PC-3 (cell line): ENCODE results near the gene ARHGAP6. TPM values are rescaled to one million over a fixed set of nuclear protein-coding genes. Genes with fewer than 3 reads are reported as not detected.
"Not testable (repeated sequence)": the region's sequence is repeated elsewhere in the genome, so short reads cannot be mapped to it uniquely, and the experiment has no call there.

ENCODE experiments used
- ATAC-seq: fragments of 200-7000 bp; cut with Tn5 transposase; 2 replicates; pipeline ENCODE4 v1.9.1; 2020; ENCODE audit warnings: mild to moderate bottlenecking, moderate library complexity
- BruUV-seq: library from RNA; stranded (reverse); fragments of 400-500 nt; replicated peaks from 2 replicates; lab custom pipeline; 2021; lab: Mats Ljungman, UMichigan
- CTCF ChIA-PET: fragments of 300-600 bp; sonication (Branson Sonifier 250); formaldehyde crosslinking; loops from one replicate; lab custom pipeline; 2022; ENCODE audit warnings: antibody characterized with exemption; lab: Charles Lee
- POLR2A ChIA-PET: fragments of 300-600 bp; sonication (Branson Sonifier 250); formaldehyde crosslinking; loops from one replicate; lab custom pipeline; 2022; ENCODE audit warnings: antibody characterized with exemption; ENCODE audit not compliant: unreplicated experiment; lab: Charles Lee
- DNase-seq: peaks from one replicate; pipeline ENCODE4 v3.0.0-alpha.2; 2015
- H2AFZ ChIP-seq: fragments of 300-600 bp; sonication (generic); 2 replicates; pipeline ENCODE4 v1.6.0; 2016; ENCODE audit warnings: antibody characterized with exemption, low read length
- H3F3A ChIP-seq: fragments of 300-600 bp; sonication (generic); one replicate; pipeline ENCODE4 v1.6.0; 2017; ENCODE audit warnings: antibody characterized with exemption, low read length, control low read depth, mild to moderate bottlenecking; ENCODE audit not compliant: unreplicated experiment
- H3K27ac ChIP-seq: fragments of 300-600 bp; sonication (generic); 2 replicates; pipeline ENCODE4 v1.5.1; 2016; ENCODE audit warnings: mild to moderate bottlenecking, low read length
- H3K27me3 ChIP-seq: fragments of 300-600 bp; sonication (generic); 2 replicates; pipeline ENCODE4 v1.6.1; 2016; ENCODE audit warnings: low read length, mixed read lengths
- H3K36me3 ChIP-seq: fragments of 300-600 bp; sonication (generic); 2 replicates; pipeline ENCODE4 v1.6.1; 2016; ENCODE audit warnings: low read depth, mixed run types, low read length, mixed read lengths
- H3K4me1 ChIP-seq: fragments of 300-600 bp; sonication (generic); 2 replicates; pipeline ENCODE4 v1.5.1; 2016; ENCODE audit warnings: low read length; ENCODE audit not compliant: insufficient read depth
- H3K4me2 ChIP-seq: fragments of 300-600 bp; sonication (generic); 2 replicates; pipeline ENCODE4 v1.6.0; 2016; ENCODE audit warnings: low read length
- H3K4me3 ChIP-seq: fragments of 300-600 bp; sonication (generic); 2 replicates; pipeline ENCODE4 v1.5.1; 2016; ENCODE audit warnings: mild to moderate bottlenecking, low read length, mixed read lengths
- H3K79me2 ChIP-seq: fragments of 300-600 bp; sonication (generic); 2 replicates; pipeline ENCODE4 v1.6.1; 2017; ENCODE audit warnings: low read length, mixed read lengths
- H3K9ac ChIP-seq: fragments of 300-600 bp; sonication (generic); 2 replicates; pipeline ENCODE4 v1.6.0; 2016; ENCODE audit warnings: mild to moderate bottlenecking, low read length
- H3K9me2 ChIP-seq: fragments of 300-600 bp; sonication (generic); replicated peaks from 2 replicates; pipeline ENCODE4 v1.6.1; 2016; ENCODE audit warnings: mixed run types, low read length, mixed read lengths
- H3K9me3 ChIP-seq: fragments of 300-600 bp; sonication (generic); 2 replicates; pipeline ENCODE4 v1.6.1; 2016; ENCODE audit warnings: low read length, mixed read lengths
- H4K20me1 ChIP-seq: fragments of 300-600 bp; sonication (generic); 2 replicates; pipeline ENCODE4 v1.6.1; 2016; ENCODE audit warnings: low read length, mixed read lengths
- EZH2 ChIP-seq: fragments of 300-600 bp; sonication (generic); IDR thresholded peaks from one replicate; pipeline ENCODE4 v1.6.1; 2017; ENCODE audit warnings: antibody characterized with exemption, mild to moderate bottlenecking, low read length; ENCODE audit not compliant: unreplicated experiment
- EZH2phosphoT487 ChIP-seq: fragments of 300-600 bp; sonication (generic); IDR thresholded peaks from 2 replicates; pipeline ENCODE4 v1.6.1; 2018; ENCODE audit warnings: mild to moderate bottlenecking, antibody characterized with exemption, low read length, borderline replicate concordance
- intact Hi-C: fragments of 100-400 bp; cut with micrococcal nuclease; formaldehyde crosslinking; loops from 2 replicates; pipeline ENCODE4 v1.9.0; 2023
- total RNA-seq: library from RNA; depleted of rRNA; stranded (reverse); fragments of >200 nt; gene quantifications from 2 replicates; pipeline ENCODE4 v1.2.3, GENCODE V29; 2014
- TF ChIP-seq, protein P1 (sequence below): fragments of 300-600 bp; sonication (generic); conservative IDR thresholded peaks from 2 replicates; pipeline ENCODE4 v1.5.1; 2017; ENCODE audit warnings: antibody characterized with exemption, low read depth, mild to moderate bottlenecking, low read length

Gene ARHGAP6
- total RNA-seq, 1 experiment from 2014 or later: 2.8 TPM

DNA sequence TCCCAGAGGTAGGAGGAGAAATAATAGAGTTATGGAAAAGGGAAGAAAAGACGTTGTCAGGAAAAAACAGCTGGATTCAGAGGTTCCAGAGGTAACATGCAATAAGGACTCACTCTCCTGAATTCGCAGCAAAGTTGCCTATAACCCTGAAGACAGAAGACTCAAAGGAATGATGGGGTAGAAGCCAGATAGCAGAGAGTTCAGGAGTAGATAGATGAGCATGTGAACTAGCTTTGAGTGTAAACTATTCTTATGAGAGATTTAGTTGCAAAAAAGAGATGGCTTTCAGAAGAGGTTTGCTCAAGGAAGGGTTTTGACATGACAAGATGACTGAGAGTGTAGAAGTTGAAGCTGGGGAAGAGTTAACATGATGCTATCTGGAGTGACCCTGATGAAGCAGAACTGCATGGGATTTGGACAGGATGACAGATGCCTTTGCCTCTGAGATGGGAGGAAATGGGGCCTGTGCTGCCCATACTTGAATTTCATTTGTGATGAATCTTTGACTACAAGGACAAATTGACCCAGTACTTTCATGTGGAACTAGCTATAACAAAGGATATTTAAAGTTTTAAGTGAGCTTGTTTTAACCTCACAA, 298.6 kb downstream of the ARHGAP6 start:
- intact Hi-C loops: no loop called here
- no peaks in the 10 kb centered on the region for H3K79me2 ChIP-seq
- no TSS peak for BruUV-seq

DNA sequence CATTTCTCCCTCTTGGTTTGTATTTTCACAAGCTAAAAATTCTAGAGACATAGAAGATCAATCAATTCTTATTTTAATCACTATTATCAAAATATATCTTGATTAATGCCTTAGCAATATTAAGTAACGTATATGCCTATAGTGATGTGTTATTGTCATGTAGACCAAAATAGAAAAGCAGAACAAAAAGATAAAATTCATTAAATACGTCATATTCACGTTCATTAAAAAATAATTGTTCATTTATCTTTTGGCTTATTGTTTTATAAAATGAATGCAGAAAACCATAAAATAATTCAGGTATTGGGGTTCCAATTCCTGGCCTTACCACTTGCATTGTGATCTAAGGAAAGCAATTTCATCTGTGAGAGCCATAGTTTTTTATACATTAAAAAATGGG, 300.3 kb downstream of the ARHGAP6 start:
- Histone ChIP-seq H3K9ac (no peak overlapping the region), H3K4me1 (peaks cover 17% of the 10 kb centered on the region), H4K20me1 (no peaks in the 10 kb centered on the region), H3K27ac (no peak overlapping the region), H3K9me3 (no peaks in the 10 kb centered on the region), H3K4me2 (no peak overlapping the region), H3K9me2 (no peaks in the 10 kb centered on the region), H3K27me3 (no peaks in the 10 kb centered on the region), H3F3A (no peaks in the 10 kb centered on the region), H2AFZ (no peak overlapping the region), H3K36me3 (no peaks in the 10 kb centered on the region), H3K79me2 (no peaks in the 10 kb centered on the region), H3K4me3 (no peak overlapping the region)
- ATAC-seq (no peak), DNase-seq (no peak)
- ChIA-PET POLR2A (no interaction called here), CTCF (no interaction called here)
- TF ChIP-seq, protein P1, sequence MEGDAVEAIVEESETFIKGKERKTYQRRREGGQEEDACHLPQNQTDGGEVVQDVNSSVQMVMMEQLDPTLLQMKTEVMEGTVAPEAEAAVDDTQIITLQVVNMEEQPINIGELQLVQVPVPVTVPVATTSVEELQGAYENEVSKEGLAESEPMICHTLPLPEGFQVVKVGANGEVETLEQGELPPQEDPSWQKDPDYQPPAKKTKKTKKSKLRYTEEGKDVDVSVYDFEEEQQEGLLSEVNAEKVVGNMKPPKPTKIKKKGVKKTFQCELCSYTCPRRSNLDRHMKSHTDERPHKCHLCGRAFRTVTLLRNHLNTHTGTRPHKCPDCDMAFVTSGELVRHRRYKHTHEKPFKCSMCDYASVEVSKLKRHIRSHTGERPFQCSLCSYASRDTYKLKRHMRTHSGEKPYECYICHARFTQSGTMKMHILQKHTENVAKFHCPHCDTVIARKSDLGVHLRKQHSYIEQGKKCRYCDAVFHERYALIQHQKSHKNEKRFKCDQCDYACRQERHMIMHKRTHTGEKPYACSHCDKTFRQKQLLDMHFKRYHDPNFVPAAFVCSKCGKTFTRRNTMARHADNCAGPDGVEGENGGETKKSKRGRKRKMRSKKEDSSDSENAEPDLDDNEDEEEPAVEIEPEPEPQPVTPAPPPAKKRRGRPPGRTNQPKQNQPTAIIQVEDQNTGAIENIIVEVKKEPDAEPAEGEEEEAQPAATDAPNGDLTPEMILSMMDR: no peak
- TF ChIP-seq EZH2 (no peak), EZH2phosphoT487 (no peak)
- intact Hi-C loops: no loop called here
- BruUV-seq: no TSS peak

More for the DNA sequence above, 298.6 kb downstream of the ARHGAP6 start:
- no peaks in the 10 kb centered on the region for H3K36me3 ChIP-seq
- TF ChIP-seq EZH2phosphoT487 (no peak), EZH2 (no peak)
- TF ChIP-seq, protein P1: no peak
- no peak overlapping the region for H3K9ac ChIP-seq
- no peak overlapping the region; the same call in 1 of the 2 replicates for H3K4me2 ChIP-seq
- H3F3A ChIP-seq: no peaks in the 10 kb centered on the region
- H3K4me3 ChIP-seq: no peak overlapping the region
- no peak overlapping the region for H2AFZ ChIP-seq
- peaks cover 17% of the 10 kb centered on the region for H3K4me1 ChIP-seq
- POLR2A ChIA-PET: interaction anchor here (0.6 kb wide), 1 partner anchor 400 kb away, joined by 3 read pairs; no protein-coding TSS in a partner anchor
- CTCF ChIA-PET: no interaction called here
- ATAC-seq: no peak
- no peaks in the 10 kb centered on the region for H3K27me3 ChIP-seq
- no peaks in the 10 kb centered on the region for H3K9me2 ChIP-seq
- H4K20me1 ChIP-seq: no peaks in the 10 kb centered on the region
- H3K27ac ChIP-seq: peak overlapping the region; percentile 39
- H3K9me3 ChIP-seq: no peaks in the 10 kb centered on the region
- DNase-seq: no peak

DNA sequence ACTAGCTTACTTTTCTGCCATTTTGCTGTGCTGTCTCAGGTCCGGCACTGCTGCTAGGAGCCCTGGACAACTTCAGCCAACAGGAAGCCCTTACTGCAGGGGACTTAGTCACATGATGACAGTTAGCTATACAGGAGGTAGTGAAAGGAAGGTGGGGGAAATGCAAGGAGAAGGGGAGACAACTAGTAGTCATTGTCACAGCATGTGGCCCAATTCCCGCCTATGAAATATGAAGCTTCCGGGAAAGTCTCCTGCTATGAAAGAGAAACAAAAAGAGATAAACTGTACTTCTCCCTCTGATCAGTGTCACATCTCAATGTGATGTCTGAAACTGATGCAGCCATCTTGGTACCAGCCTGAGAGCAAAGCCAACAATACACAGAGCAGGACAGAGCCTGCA, 300.9 kb downstream of the ARHGAP6 start:
- Histone ChIP-seq H3K27ac (no peak overlapping the region), H3K4me1 (peaks cover 17% of the 10 kb centered on the region), H3K9ac (no peak overlapping the region), H4K20me1 (no peaks in the 10 kb centered on the region), H3K27me3 (no peaks in the 10 kb centered on the region), H2AFZ (no peak overlapping the region), H3K36me3 (no peaks in the 10 kb centered on the region), H3K4me3 (no peak overlapping the region), H3K9me3 (no peaks in the 10 kb centered on the region), H3K4me2 (no peak overlapping the region), H3F3A (no peaks in the 10 kb centered on the region), H3K9me2 (no peaks in the 10 kb centered on the region), H3K79me2 (no peaks in the 10 kb centered on the region)
- no peak for DNase-seq
- ATAC-seq: no peak
- no peak for TF ChIP-seq EZH2phosphoT487
- TF ChIP-seq, protein P1: no peak
- no peak for TF ChIP-seq EZH2
- BruUV-seq: no TSS peak
- intact Hi-C loops: no loop called here
- CTCF ChIA-PET: no interaction called here
- POLR2A ChIA-PET: no interaction called here

DNA sequence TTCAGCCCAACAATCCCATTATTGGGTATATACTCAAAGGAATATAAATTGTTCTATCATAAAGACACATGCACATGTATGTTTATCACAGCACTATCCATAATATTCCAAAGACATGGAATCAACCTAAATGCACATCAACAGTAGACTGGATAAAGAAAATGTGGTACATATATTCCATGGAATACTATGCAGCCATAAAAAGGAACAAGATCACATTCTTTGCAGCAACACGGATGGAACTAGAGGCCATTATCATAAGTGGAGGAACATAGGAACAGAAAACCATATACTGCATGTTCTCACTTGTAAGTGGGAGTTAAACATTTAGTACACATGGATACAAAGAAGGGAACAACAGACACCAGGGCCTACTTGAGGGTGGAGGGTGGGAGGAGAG, 301.9 kb downstream of the ARHGAP6 start:
- CTCF ChIA-PET, POLR2A ChIA-PET, H3K36me3 ChIP-seq, H3K4me2 ChIP-seq, intact Hi-C loops, H3K27ac ChIP-seq, H3K9me2 ChIP-seq, H3K9me3 ChIP-seq, H3F3A ChIP-seq, BruUV-seq, H3K27me3 ChIP-seq, H3K4me3 ChIP-seq, H3K79me2 ChIP-seq, ATAC-seq, H3K9ac ChIP-seq, DNase-seq, H2AFZ ChIP-seq, H4K20me1 ChIP-seq: not testable (repeated sequence)
- H3K4me1 ChIP-seq: peaks cover 17% of the 10 kb centered on the region
